ENCODE results near the gene FSTL5.

DNA sequence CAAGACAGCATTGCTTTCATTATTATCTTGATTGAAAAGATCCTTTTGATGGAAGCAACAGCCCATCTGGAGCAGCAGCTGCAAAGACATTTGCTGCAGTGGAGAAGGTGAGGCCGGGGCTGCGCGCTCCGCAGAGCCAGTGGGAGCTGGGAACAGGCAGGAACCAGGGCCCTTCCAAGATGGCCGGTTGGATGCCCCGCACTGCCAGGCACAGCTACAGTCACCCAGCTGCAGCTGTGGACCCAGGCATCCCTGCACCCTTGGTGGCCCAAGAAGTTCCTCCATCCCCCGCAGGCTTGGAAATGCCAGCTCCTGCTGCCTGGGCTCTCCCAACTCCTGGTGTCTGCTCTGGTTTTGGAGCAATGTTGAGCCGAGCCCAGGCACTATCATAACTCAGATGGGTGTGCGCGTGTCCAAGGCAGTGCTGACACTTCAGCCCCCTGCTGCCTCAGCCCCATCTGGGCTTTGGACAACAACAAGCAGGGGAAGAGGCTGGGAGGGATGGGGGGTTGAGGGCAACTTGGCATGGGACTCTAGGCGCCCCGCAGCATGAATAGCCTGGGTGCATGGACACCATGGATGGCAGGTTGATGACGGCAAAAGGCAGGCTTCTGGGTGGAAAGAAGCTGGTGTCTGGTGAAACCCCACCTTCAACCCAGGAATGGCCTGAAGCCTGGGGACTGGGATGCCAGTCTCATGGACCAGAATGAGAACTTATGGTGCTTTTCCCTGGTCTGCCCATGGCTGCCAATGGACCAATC is 371.8 kb downstream of the FSTL5 start:
- TF ChIP-seq, protein P1, sequence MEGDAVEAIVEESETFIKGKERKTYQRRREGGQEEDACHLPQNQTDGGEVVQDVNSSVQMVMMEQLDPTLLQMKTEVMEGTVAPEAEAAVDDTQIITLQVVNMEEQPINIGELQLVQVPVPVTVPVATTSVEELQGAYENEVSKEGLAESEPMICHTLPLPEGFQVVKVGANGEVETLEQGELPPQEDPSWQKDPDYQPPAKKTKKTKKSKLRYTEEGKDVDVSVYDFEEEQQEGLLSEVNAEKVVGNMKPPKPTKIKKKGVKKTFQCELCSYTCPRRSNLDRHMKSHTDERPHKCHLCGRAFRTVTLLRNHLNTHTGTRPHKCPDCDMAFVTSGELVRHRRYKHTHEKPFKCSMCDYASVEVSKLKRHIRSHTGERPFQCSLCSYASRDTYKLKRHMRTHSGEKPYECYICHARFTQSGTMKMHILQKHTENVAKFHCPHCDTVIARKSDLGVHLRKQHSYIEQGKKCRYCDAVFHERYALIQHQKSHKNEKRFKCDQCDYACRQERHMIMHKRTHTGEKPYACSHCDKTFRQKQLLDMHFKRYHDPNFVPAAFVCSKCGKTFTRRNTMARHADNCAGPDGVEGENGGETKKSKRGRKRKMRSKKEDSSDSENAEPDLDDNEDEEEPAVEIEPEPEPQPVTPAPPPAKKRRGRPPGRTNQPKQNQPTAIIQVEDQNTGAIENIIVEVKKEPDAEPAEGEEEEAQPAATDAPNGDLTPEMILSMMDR (conservative IDR thresholded peaks at IDR 0.05; ENCODE audit: low read length), result no peak
- no peak for TF ChIP-seq EZH2phosphoT487 (IDR thresholded peaks at IDR 0.05; ENCODE audit: borderline replicate concordance, low read depth, low read length)

Data from OCI-LY7 (cell line).